GM23338 (cell line): Measurements from ENCODE around the gene SNN.

Source experiments
- CREB1 ChIP-seq: fragments of 250-450 bp; sonication (Bioruptor Pico); IDR thresholded peaks from 2 replicates; pipeline ENCODE4 v1.5.0; 2020; ENCODE audit warnings: low read depth, mild to moderate bottlenecking, moderate library complexity
- CTCF ChIP-seq, 2 experiments: fragments of 200-600 bp in 1 of 2; sonication (generic) in 1 of 2; conservative IDR thresholded peaks; 2 replicates each; pipeline versions ENCODE4 v1.5.1 to v1.6.1; 2016 to 2017; ENCODE audit warnings: antibody characterized with exemption in 2 of 2, low read depth in 2 of 2, mild to moderate bottlenecking in 2 of 2, moderate library complexity in 1 of 2
- EZH2 ChIP-seq: fragments of 200-600 bp; sonication (generic); IDR thresholded peaks from one replicate; pipeline ENCODE4 v1.8.0; 2017; ENCODE audit warnings: antibody characterized with exemption, mild to moderate bottlenecking, low read depth; ENCODE audit not compliant: unreplicated experiment
- EZH2phosphoT487 ChIP-seq: fragments of 200-600 bp; sonication (generic); IDR thresholded peaks from one replicate; pipeline ENCODE4 v1.8.1; 2018; ENCODE audit warnings: antibody characterized with exemption; ENCODE audit not compliant: unreplicated experiment
- JUNB ChIP-seq: IDR thresholded peaks from one replicate; pipeline ENCODE4 v1.6.1; 2016; ENCODE audit warnings: antibody characterized with exemption; ENCODE audit not compliant: unreplicated experiment
- POLR2AphosphoS5 ChIP-seq: IDR thresholded peaks from 2 replicates; pipeline ENCODE4 v1.6.1; 2016; ENCODE audit warnings: antibody characterized with exemption, low read depth
- REST ChIP-seq: IDR thresholded peaks from one replicate; pipeline ENCODE4 v1.6.1; 2018; ENCODE audit warnings: antibody characterized with exemption; ENCODE audit not compliant: unreplicated experiment
- STAT1 ChIP-seq: IDR thresholded peaks from one replicate; pipeline ENCODE4 v1.6.1; 2016; ENCODE audit warnings: antibody characterized with exemption; ENCODE audit not compliant: unreplicated experiment
- ZNF331 ChIP-seq: fragments of 250-450 bp; sonication (Bioruptor Pico); IDR thresholded peaks from 2 replicates; pipeline ENCODE4 v1.5.0; 2020; ENCODE audit warnings: low read depth, mild to moderate bottlenecking, moderate library complexity

GRCh38 chr16:11685844-11686618, 17.8 kb downstream of the SNN start:
- TF ChIP-seq CTCF (conservative IDR thresholded peaks at IDR 0.05; ENCODE audit: low read depth in 2 of 2): no peak
- TF ChIP-seq EZH2phosphoT487: no peak
- TF ChIP-seq ZNF331 (CRISPR knock-in tag): no peak
- no peak for TF ChIP-seq EZH2
- TF ChIP-seq REST: no peak
- no peak for TF ChIP-seq POLR2AphosphoS5
- no peak for TF ChIP-seq JUNB
- TF ChIP-seq CREB1 (CRISPR knock-in tag): no peak
- TF ChIP-seq STAT1: no peak
